Spleen (tissue), 11 donors: ENCODE results near the gene PTPRT. TPM values are rescaled to one million over a fixed set of nuclear protein-coding genes. Genes with fewer than 3 reads are reported as not detected.

Experiments
- DNase-seq: peaks from one replicate; pipeline ENCODE4 v3.0.0-alpha.2; 2020
- H3K27ac ChIP-seq, 8 donors: fragments of 200-600 bp; sonication (generic) in 7 of 8; 1 replicate in 4 of 8; 2 replicates in 4 of 8; pipeline versions ENCODE4 v1.5.0 to v1.8.0; 2016 to 2021; ENCODE audit warnings: inconsistent platforms in 4 of 8, mild to moderate bottlenecking in 4 of 8, moderate library complexity in 1 of 8
- H3K27me3 ChIP-seq, 7 donors: fragments of 200-600 bp; sonication (generic) in 6 of 7; replicated peaks in 1 of 7; 1 replicate in 4 of 7; 2 replicates in 3 of 7; pipeline versions ENCODE4 v1.5.0 to v1.8.0; 2016 to 2021; ENCODE audit warnings: inconsistent platforms in 3 of 7, mild to moderate bottlenecking in 1 of 7
- H3K36me3 ChIP-seq, 6 donors: fragments of 200-600 bp; sonication (generic) in 5 of 6; 1 replicate in 4 of 6; 2 replicates in 2 of 6; pipeline versions ENCODE4 v1.5.0 to v1.8.0; 2016 to 2021; ENCODE audit warnings: inconsistent platforms in 2 of 6
- H3K4me1 ChIP-seq, 6 donors: fragments of 200-600 bp; sonication (generic) in 5 of 6; 1 replicate in 3 of 6; 2 replicates in 3 of 6; pipeline versions ENCODE4 v1.5.0 to v1.8.0; 2016 to 2021; ENCODE audit warnings: inconsistent platforms in 3 of 6
- H3K4me3 ChIP-seq, 8 donors: fragments of 200-600 bp; sonication (generic) in 7 of 8; 1 replicate in 4 of 8; 2 replicates in 4 of 8; pipeline versions ENCODE4 v1.5.0 to v1.8.0; 2016 to 2021; ENCODE audit warnings: inconsistent platforms in 4 of 8, mild to moderate bottlenecking in 4 of 8, moderate library complexity in 2 of 8
- H3K9me3 ChIP-seq, 8 donors: fragments of 200-600 bp; sonication (generic) in 7 of 8; 1 replicate in 4 of 8; 2 replicates in 4 of 8; pipeline versions ENCODE4 v1.5.0 to v1.8.0; 2016 to 2021; ENCODE audit warnings: inconsistent platforms in 4 of 8
- POLR2A ChIP-seq, 3 donors: fragments of 450-650 bp; IDR thresholded peaks; one replicate each; pipeline ENCODE4 v1.5.1; 2017; ENCODE audit warnings: antibody characterized with exemption in 3 of 3, mild to moderate bottlenecking in 1 of 3
- POLR2AphosphoS5 ChIP-seq, 3 donors: sonication (generic); formaldehyde crosslinking; IDR thresholded peaks; one replicate each; pipeline ENCODE4 v1.5.1; 2017; ENCODE audit warnings: antibody characterized with exemption in 3 of 3
- WGBS, 5 donors: extraction: QIAGEN DNeasy Blood & Tissue Kit in 3 of 5; methylation state at CpG; one replicate each; pipeline versions ENCODE4 v1.1.5 to v1.1.7; 2013 to 2018; 5-methylcytosine and 5-hydroxymethylcytosine counted together
- intact Hi-C: fragments of 100-400 bp; cut with DNase I; formaldehyde crosslinking; loops from one replicate; pipeline ENCODE4 v1.15.0; 2023; ENCODE audit warnings: low total_unique reads
- polyA plus RNA-seq, 3 donors: library from polyadenylated mRNA; stranded (reverse); fragments of 200-250 nt; gene quantifications; one replicate each; pipeline ENCODE4 v1.2.1, GENCODE V29; 2013
- total RNA-seq, 7 donors: library from RNA; depleted of rRNA in 3 of 7; stranded (reverse); fragments of >200 nt in 3 of 7; fragmentation: NEBNext Ultra II Directional in 4 of 7; extraction: Animal tissue kit (Norgen Biotek cat#: 25700) in 4 of 7; gene quantifications; one replicate each; pipeline versions ENCODE4 v1.1.0 to v1.2.1, GENCODE V29; 2016 to 2021
- TF ChIP-seq, protein P1 (sequence below), 11 experiments: fragments of 200-600 bp in 7 of 11; fragments of 450-650 bp in 4 of 11; sonication (generic) in 4 of 11; IDR thresholded peaks in 8 of 11; conservative IDR thresholded peaks in 3 of 11; 1 replicate in 7 of 11; 2 replicates in 4 of 11; pipeline versions ENCODE4 v1.4.0 to v1.8.0; 2016 to 2021; ENCODE audit warnings: antibody characterized with exemption in 11 of 11, inconsistent platforms in 4 of 11, mild to moderate bottlenecking in 1 of 11
- donor health status: healthy with polysubstance abuse.
- donor health status: DM: no; HTN: no; CAD: no; lungs with moderate emphysema.
- donor health status: DM: no; HTN: no; CAD: no.
- donor health status: Bipolar disorder and iron deficiency.
- donor health status: healthy.
- donor health status: DM: no; HTN: no; CAD: no.
- donor health status: DM: yes; HTN: yes; CAD: no.

The PTPRT gene
- total and polyA plus RNA-seq, 10 donors, result 0.02 to 4.7 (median 1.2) TPM

GRCh38 chr20:42067174-42067573, 1122.5 kb downstream of the PTPRT start:
- intact Hi-C loops, result no loop called here
- no peaks in the 10 kb centered on the region for H3K36me3 ChIP-seq
- no peak for DNase-seq
- peaks cover 0 to 9% (median 0%) of the 10 kb centered on the region in 7 donors for H3K27me3 ChIP-seq
- TF ChIP-seq POLR2A (IDR thresholded peaks at IDR 0.05) (no peak), POLR2AphosphoS5 (IDR thresholded peaks at IDR 0.05) (no peak)
- TF ChIP-seq, protein P1, sequence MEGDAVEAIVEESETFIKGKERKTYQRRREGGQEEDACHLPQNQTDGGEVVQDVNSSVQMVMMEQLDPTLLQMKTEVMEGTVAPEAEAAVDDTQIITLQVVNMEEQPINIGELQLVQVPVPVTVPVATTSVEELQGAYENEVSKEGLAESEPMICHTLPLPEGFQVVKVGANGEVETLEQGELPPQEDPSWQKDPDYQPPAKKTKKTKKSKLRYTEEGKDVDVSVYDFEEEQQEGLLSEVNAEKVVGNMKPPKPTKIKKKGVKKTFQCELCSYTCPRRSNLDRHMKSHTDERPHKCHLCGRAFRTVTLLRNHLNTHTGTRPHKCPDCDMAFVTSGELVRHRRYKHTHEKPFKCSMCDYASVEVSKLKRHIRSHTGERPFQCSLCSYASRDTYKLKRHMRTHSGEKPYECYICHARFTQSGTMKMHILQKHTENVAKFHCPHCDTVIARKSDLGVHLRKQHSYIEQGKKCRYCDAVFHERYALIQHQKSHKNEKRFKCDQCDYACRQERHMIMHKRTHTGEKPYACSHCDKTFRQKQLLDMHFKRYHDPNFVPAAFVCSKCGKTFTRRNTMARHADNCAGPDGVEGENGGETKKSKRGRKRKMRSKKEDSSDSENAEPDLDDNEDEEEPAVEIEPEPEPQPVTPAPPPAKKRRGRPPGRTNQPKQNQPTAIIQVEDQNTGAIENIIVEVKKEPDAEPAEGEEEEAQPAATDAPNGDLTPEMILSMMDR (IDR thresholded peaks at IDR 0.05 in 8 of 11, conservative IDR thresholded peaks at IDR 0.05 in 3 of 11), result no peak
- H3K27ac ChIP-seq, result no peak overlapping the region
- no peaks in the 10 kb centered on the region for H3K9me3 ChIP-seq
- H3K4me1 ChIP-seq, result no peaks in the 10 kb centered on the region
- 81 to 95% (median 87%) methylated on average over 5 of the region's 5 CpGs for WGBS, 5 donors
- no peak overlapping the region for H3K4me3 ChIP-seq

- Histone ChIP-seq H3K27me3 (peaks cover 0 to 4% (median 0%) of the 10 kb centered on the region in 7 donors), H3K4me3 (no peak overlapping the region), H3K27ac (no peak overlapping the region), H3K9me3 (peaks cover 0 to 3% (median 0%) of the 10 kb centered on the region in 8 donors), H3K4me1 (no peaks in the 10 kb centered on the region), H3K36me3 (no peaks in the 10 kb centered on the region)
- DNase-seq, result no peak
- TF ChIP-seq POLR2A (IDR thresholded peaks at IDR 0.05) (no peak), POLR2AphosphoS5 (IDR thresholded peaks at IDR 0.05) (no peak)
- TF ChIP-seq, protein P1 (IDR thresholded peaks at IDR 0.05 in 8 of 11, conservative IDR thresholded peaks at IDR 0.05 in 3 of 11), result no peak
- WGBS, 5 donors, result 65 to 95% (median 74%) methylated on average over 4 of the region's 4 CpGs
- intact Hi-C loops, result no loop called here
Observed at GRCh38 chr20:42063141-42063540, 1126.6 kb downstream of the PTPRT start.

DNA sequence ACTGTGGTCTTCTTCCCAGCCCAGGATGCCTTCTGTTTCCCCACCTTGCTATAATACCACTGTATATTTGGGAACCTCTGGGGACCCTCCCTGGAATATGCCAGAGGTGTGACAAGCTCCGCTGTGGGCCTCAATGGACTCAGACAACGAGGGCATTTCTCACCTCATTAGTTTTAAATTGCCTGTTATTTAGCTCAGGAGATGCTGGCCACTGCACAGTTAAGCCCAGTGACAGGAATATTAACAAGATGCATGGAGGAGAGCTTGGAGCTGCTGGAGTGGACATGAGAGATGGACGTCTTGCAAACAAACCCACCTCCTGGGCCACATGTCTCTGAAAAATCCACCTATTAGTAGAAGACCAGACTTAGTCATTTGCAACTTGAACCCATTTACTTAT, 1136.4 kb downstream of the PTPRT start:
- 55 to 72% (median 61%) methylated on average over 3 of the region's 3 CpGs for WGBS, 5 donors

GRCh38 chr20:42051921-42052320, 1137.8 kb downstream of the PTPRT start:
- Histone ChIP-seq H3K27me3 (no peaks in the 10 kb centered on the region), H3K27ac (no peak overlapping the region), H3K4me1 (no peaks in the 10 kb centered on the region), H3K4me3 (no peak overlapping the region), H3K36me3 (no peaks in the 10 kb centered on the region), H3K9me3 (no peaks in the 10 kb centered on the region)
- intact Hi-C loops, result no loop called here
- no peak for DNase-seq
- 73 to 88% (median 84%) methylated on average over 5 of the region's 5 CpGs for WGBS, 5 donors
- TF ChIP-seq POLR2AphosphoS5 (IDR thresholded peaks at IDR 0.05), result no peak
- no peak for TF ChIP-seq POLR2A (IDR thresholded peaks at IDR 0.05)
- TF ChIP-seq, protein P1 (IDR thresholded peaks at IDR 0.05 in 8 of 11, conservative IDR thresholded peaks at IDR 0.05 in 3 of 11), result no peak

More for the DNA sequence above, 1136.4 kb downstream of the PTPRT start:
- no peak overlapping the region for H3K4me3 ChIP-seq
- H3K9me3 ChIP-seq, result no peaks in the 10 kb centered on the region
- H3K27ac ChIP-seq, result no peak overlapping the region
- DNase-seq, result no peak
- H3K27me3 ChIP-seq, result no peaks in the 10 kb centered on the region
- H3K36me3 ChIP-seq, result no peaks in the 10 kb centered on the region
- TF ChIP-seq POLR2A (IDR thresholded peaks at IDR 0.05), result no peak
- TF ChIP-seq, protein P1 (IDR thresholded peaks at IDR 0.05 in 8 of 11, conservative IDR thresholded peaks at IDR 0.05 in 3 of 11), result no peak
- intact Hi-C loops, result no loop called here
- H3K4me1 ChIP-seq, result no peaks in the 10 kb centered on the region
